ENCODE results near the gene PRSS22. TPM values are rescaled to one million over a fixed set of nuclear protein-coding genes. Genes with fewer than 3 reads are reported as not detected.

PRSS22 gene
- polyA plus RNA-seq, 1 donor = 0.63 TPM

DNA sequence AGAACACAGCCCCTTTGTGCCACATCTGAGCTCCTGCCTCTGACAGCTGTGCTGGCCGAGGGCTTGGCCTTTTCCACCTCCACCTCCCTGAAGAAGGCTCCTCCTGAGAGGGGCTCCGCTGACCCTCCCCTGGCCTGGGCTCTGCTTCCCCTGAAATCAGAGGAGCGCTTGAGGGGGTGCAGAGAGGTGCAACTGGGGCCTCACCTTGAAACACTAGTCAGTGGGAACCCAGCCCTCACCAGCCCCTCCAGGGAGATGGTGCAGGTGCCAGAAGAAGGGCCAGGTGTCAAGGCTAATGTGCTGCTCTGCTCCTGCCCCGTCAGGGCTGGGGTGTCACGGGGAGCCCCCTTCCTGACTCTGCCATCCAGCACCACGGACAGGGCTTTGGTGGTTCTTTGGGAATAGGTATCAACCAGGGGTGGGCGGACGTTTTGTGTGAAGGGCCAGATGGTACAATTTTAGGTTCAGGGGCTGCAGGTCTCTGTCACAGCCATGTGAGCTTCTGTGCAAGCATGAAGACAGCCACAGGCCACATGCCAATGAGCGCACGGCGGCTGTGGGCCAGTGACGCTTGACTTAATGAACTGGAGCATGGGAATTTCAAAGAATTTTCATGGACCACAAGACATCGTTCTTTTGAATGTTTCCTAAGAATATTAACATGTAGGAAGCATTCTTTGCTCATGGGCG lies 30.0 kb downstream of the PRSS22 start:
- H3K36me3 ChIP-seq (ENCODE audit: control insufficient read depth, insufficient read depth, low read length) = no peaks in the 10 kb centered on the region
- no peak for DNase-seq
- WGBS (ENCODE audit: insufficient coverage, low lambda C conversion rate) = no CpG with 5 or more reads among the region's 14 CpGs
- peaks cover 10% of the 10 kb centered on the region for H3K9me3 ChIP-seq (ENCODE audit: control insufficient read depth, low read depth, low read length)
- peaks cover 14% of the 10 kb centered on the region for H3K4me1 ChIP-seq (ENCODE audit: control insufficient read depth, insufficient read depth, low read length)
- no peak overlapping the region for H3K27ac ChIP-seq (ENCODE audit: low read length)
- H3K4me3 ChIP-seq (ENCODE audit: low read length) = no peak overlapping the region
- no peaks in the 10 kb centered on the region for H3K27me3 ChIP-seq (ENCODE audit: control insufficient read depth, insufficient read depth, low read length)

GRCh38 chr16:2827374-2827791 lies 30.6 kb downstream of the PRSS22 start:
- Histone ChIP-seq H3K36me3 (ENCODE audit: control insufficient read depth, insufficient read depth, low read length) (no peaks in the 10 kb centered on the region), H3K27ac (ENCODE audit: low read length) (no peak overlapping the region), H3K4me3 (ENCODE audit: low read length) (no peak overlapping the region), H3K4me1 (ENCODE audit: control insufficient read depth, insufficient read depth, low read length) (peaks cover 14% of the 10 kb centered on the region), H3K27me3 (ENCODE audit: control insufficient read depth, insufficient read depth, low read length) (no peaks in the 10 kb centered on the region), H3K9me3 (ENCODE audit: control insufficient read depth, low read depth, low read length) (peaks cover 9% of the 10 kb centered on the region)
- DNase-seq = no peak
- no CpG with 5 or more reads among the region's 15 CpGs for WGBS (ENCODE audit: insufficient coverage, low lambda C conversion rate)

DNA sequence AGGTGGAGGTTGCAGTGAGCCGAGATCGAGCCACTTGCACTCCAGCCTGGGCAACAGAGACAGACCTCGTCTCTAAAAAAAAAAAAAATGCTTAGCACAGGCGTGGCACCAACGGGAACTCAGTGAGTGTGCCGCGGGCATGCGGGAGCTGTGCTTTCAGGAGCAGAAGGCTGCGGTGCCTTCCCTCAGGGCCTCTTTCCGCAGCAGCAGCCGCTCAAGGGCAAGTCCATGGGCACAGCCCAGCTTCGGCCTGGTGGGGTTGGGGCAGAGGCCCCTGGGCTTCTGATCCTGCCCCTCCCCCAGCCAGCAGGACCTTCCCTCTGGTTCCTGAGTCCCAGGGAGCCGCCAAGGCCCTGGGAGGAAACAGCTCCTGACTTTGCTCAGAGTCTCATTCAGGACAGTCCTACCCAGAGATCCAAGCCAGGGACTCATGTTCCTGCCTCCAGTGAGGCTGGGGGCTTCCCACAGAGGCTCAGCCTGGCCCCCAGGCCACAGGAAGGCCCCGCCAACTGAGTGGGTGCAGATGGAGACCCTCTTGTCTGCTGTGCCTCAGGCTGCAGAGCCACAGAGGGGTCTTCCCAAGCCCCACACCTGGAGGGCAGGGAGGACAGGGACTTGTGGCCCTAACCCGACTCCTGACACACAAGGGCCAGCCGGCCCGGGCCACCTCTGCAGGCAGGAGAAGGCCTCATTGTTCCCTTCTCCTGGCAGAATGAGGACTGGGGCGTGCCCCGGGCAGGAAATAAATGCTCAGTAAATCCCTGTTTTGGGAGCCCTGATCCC lies 31.2 kb downstream of the PRSS22 start:
- Histone ChIP-seq H3K4me1 (ENCODE audit: control insufficient read depth, insufficient read depth, low read length) (peaks cover 14% of the 10 kb centered on the region), H3K9me3 (ENCODE audit: control insufficient read depth, low read depth, low read length) (peaks cover 8% of the 10 kb centered on the region), H3K4me3 (ENCODE audit: low read length) (no peak overlapping the region), H3K27me3 (ENCODE audit: control insufficient read depth, insufficient read depth, low read length) (no peaks in the 10 kb centered on the region), H3K36me3 (ENCODE audit: control insufficient read depth, insufficient read depth, low read length) (no peaks in the 10 kb centered on the region), H3K27ac (ENCODE audit: low read length) (no peak overlapping the region)
- no peak for DNase-seq
- WGBS (ENCODE audit: insufficient coverage, low lambda C conversion rate) = no CpG with 5 or more reads among the region's 19 CpGs

DNA sequence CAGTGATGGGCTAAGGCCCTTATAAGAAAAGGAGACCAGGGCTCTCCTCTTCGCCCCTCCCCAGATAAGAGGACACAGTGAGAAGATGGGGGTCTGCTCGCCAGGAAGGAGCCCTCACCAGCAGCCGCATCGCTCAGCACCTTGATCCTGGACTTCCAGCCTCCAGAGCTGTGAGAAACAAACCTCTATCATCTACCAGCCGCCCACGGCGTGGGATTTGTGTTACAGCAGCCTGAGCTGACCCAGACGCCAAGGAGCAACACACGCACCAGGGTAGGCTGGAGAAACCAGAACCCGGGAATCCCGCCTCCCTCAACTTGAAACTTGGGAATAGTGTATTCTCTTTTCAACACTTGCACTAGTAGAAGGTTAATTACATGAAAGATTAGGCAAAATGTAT lies 32.1 kb downstream of the PRSS22 start:
- H3K27ac ChIP-seq (ENCODE audit: low read length) = no peak overlapping the region
- peaks cover 14% of the 10 kb centered on the region for H3K4me1 ChIP-seq (ENCODE audit: control insufficient read depth, insufficient read depth, low read length)
- no peaks in the 10 kb centered on the region for H3K27me3 ChIP-seq (ENCODE audit: control insufficient read depth, insufficient read depth, low read length)
- no CpG with 5 or more reads among the region's 11 CpGs for WGBS (ENCODE audit: insufficient coverage, low lambda C conversion rate)
- no peak overlapping the region for H3K4me3 ChIP-seq (ENCODE audit: low read length)
- DNase-seq = no peak
- H3K36me3 ChIP-seq (ENCODE audit: control insufficient read depth, insufficient read depth, low read length) = no peaks in the 10 kb centered on the region
- H3K9me3 ChIP-seq (ENCODE audit: control insufficient read depth, low read depth, low read length) = peaks cover 4% of the 10 kb centered on the region

- WGBS (ENCODE audit: insufficient coverage, low lambda C conversion rate) = 83% methylated on average over 1 of the region's 26 CpGs
- no peaks in the 10 kb centered on the region for H3K36me3 ChIP-seq (ENCODE audit: control insufficient read depth, insufficient read depth, low read length)
- no peak overlapping the region for H3K4me3 ChIP-seq (ENCODE audit: low read length)
- DNase-seq = no peak
- peaks cover 2% of the 10 kb centered on the region for H3K9me3 ChIP-seq (ENCODE audit: control insufficient read depth, low read depth, low read length)
- H3K27ac ChIP-seq (ENCODE audit: low read length) = no peak overlapping the region
- peaks cover 10% of the 10 kb centered on the region for H3K4me1 ChIP-seq (ENCODE audit: control insufficient read depth, insufficient read depth, low read length)
- H3K27me3 ChIP-seq (ENCODE audit: control insufficient read depth, insufficient read depth, low read length) = no peaks in the 10 kb centered on the region
These were observed 32.8 kb downstream of the PRSS22 start for GRCh38 chr16:2825049-2825742.

DNA sequence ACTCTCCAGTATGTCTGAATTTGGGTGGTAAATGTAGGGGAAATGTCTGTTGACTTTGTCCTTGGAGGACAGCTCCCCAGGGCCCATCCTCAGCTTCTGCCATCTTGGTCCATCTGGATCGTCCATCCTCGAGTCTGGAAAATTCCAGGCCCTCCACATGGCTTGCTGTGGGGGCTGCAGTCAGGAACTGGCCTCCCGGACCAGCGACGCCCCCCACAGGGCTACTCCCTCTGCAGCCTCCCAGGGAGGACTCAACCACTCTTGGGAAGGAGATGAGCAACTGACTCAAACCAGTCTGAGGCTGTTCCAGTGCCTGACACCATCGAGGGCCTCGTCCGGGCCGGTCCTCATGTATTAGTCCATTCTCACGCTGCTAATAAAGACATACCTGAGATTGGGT lies 33.3 kb downstream of the PRSS22 start:
- no peaks in the 10 kb centered on the region for H3K27me3 ChIP-seq (ENCODE audit: control insufficient read depth, insufficient read depth, low read length)
- H3K4me1 ChIP-seq (ENCODE audit: control insufficient read depth, insufficient read depth, low read length) = peaks cover 5% of the 10 kb centered on the region
- H3K4me3 ChIP-seq (ENCODE audit: low read length) = no peak overlapping the region
- no peaks in the 10 kb centered on the region for H3K36me3 ChIP-seq (ENCODE audit: control insufficient read depth, insufficient read depth, low read length)
- WGBS (ENCODE audit: insufficient coverage, low lambda C conversion rate) = no CpG with 5 or more reads among the region's 10 CpGs
- H3K27ac ChIP-seq (ENCODE audit: low read length) = no peak overlapping the region
- no peaks in the 10 kb centered on the region for H3K9me3 ChIP-seq (ENCODE audit: control insufficient read depth, low read depth, low read length)
- DNase-seq = no peak

DNA sequence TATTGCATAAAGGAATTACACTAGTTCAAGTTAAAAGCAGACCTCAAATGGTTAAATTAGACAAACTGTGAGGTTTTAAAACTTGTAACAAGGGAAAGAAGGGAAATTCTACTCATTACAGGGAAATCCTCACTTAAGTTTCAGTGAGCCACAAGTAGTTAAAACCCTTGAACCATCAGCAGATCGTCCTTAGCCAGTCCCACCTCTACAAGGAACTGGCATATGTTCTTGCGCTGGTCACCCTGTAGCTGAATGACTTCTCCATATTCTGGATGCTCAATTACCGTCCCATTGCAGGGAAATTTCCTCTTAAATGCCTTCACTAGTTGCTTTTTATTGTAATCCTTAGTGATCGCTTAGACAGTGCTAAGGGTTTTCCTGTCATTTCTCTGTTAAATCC lies 35.5 kb downstream of the PRSS22 start:
- H3K27me3 ChIP-seq (ENCODE audit: control insufficient read depth, insufficient read depth, low read length) = no peaks in the 10 kb centered on the region
- H3K4me1 ChIP-seq (ENCODE audit: control insufficient read depth, insufficient read depth, low read length) = no peaks in the 10 kb centered on the region
- H3K4me3 ChIP-seq (ENCODE audit: low read length) = no peak overlapping the region
- no peak overlapping the region for H3K27ac ChIP-seq (ENCODE audit: low read length)
- H3K36me3 ChIP-seq (ENCODE audit: control insufficient read depth, insufficient read depth, low read length) = no peaks in the 10 kb centered on the region
- DNase-seq = no peak
- WGBS (ENCODE audit: insufficient coverage, low lambda C conversion rate) = no CpG with 5 or more reads among the region's 4 CpGs
- no peaks in the 10 kb centered on the region for H3K9me3 ChIP-seq (ENCODE audit: control insufficient read depth, low read depth, low read length)

- H3K4me3 ChIP-seq (ENCODE audit: low read length) = no peak overlapping the region
- no peaks in the 10 kb centered on the region for H3K27me3 ChIP-seq (ENCODE audit: control insufficient read depth, insufficient read depth, low read length)
- no peaks in the 10 kb centered on the region for H3K4me1 ChIP-seq (ENCODE audit: control insufficient read depth, insufficient read depth, low read length)
- H3K9me3 ChIP-seq (ENCODE audit: control insufficient read depth, low read depth, low read length) = no peaks in the 10 kb centered on the region
- H3K27ac ChIP-seq (ENCODE audit: low read length) = no peak overlapping the region
- H3K36me3 ChIP-seq (ENCODE audit: control insufficient read depth, insufficient read depth, low read length) = no peaks in the 10 kb centered on the region
- WGBS (ENCODE audit: insufficient coverage, low lambda C conversion rate) = 80% methylated on average over 1 of the region's 8 CpGs
- no peak for DNase-seq
These were observed 35.8 kb downstream of the PRSS22 start for GRCh38 chr16:2822158-2822495.

DNA sequence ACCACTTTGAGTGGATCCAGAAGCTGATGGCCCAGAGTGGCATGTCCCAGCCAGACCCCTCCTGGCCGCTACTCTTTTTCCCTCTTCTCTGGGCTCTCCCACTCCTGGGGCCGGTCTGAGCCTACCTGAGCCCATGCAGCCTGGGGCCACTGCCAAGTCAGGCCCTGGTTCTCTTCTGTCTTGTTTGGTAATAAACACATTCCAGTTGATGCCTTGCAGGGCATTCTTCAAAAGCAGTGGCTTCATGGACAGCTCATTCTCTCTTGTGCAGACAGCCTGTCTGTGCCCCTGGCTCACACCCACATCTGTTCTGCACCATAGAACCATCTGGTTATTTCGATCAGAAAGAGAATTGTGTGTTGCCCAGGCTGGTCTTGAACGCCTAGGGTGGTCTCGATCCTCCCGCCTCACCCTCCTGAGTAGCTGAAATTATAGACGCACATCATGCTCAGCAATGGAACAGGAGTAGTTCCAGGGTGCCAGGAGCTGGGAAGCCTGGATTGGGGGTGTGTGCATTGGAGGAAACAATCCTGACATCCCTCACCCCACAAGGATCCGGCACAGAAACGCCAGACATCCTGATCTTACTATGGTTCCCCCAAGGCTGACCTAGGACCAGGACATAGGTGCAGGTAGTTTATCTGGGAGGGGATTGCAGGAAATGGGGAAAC lies 36.3 kb downstream of the PRSS22 start:
- H3K36me3 ChIP-seq (ENCODE audit: control insufficient read depth, insufficient read depth, low read length) = no peaks in the 10 kb centered on the region
- H3K9me3 ChIP-seq (ENCODE audit: control insufficient read depth, low read depth, low read length) = no peaks in the 10 kb centered on the region
- H3K27ac ChIP-seq (ENCODE audit: low read length) = no peak overlapping the region
- H3K27me3 ChIP-seq (ENCODE audit: control insufficient read depth, insufficient read depth, low read length) = no peaks in the 10 kb centered on the region
- WGBS (ENCODE audit: insufficient coverage, low lambda C conversion rate) = no CpG with 5 or more reads among the region's 9 CpGs
- no peak for DNase-seq
- no peak overlapping the region for H3K4me3 ChIP-seq (ENCODE audit: low read length)
- no peaks in the 10 kb centered on the region for H3K4me1 ChIP-seq (ENCODE audit: control insufficient read depth, insufficient read depth, low read length)

DNA sequence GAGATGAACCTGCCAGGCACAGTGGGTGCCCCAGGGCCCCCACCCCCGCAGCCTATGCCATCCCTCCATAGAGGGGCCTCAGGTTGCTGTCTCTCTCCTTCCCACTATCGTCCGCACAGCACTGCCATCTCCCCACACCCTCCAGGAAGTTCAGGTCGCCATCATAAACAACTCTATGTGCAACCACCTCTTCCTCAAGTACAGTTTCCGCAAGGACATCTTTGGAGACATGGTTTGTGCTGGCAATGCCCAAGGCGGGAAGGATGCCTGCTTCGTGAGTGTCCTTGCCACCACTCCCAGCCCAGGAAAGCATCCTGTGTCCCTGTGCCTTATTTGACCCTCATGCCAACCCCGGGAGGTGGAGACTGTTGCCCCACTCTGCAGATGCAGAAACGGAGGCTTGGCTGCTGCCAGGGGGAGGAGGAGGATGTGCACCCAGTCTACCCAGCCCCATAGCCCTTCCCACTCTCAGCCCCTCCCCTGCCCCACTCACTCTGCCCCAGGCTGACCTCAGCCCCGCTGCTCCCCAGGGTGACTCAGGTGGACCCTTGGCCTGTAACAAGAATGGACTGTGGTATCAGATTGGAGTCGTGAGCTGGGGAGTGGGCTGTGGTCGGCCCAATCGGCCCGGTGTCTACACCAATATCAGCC lies 37.0 kb downstream of the PRSS22 start:
- Histone ChIP-seq H3K36me3 (ENCODE audit: control insufficient read depth, insufficient read depth, low read length) (no peaks in the 10 kb centered on the region), H3K27me3 (ENCODE audit: control insufficient read depth, insufficient read depth, low read length) (no peaks in the 10 kb centered on the region), H3K4me3 (ENCODE audit: low read length) (no peak overlapping the region), H3K4me1 (ENCODE audit: control insufficient read depth, insufficient read depth, low read length) (no peaks in the 10 kb centered on the region), H3K9me3 (ENCODE audit: control insufficient read depth, low read depth, low read length) (no peaks in the 10 kb centered on the region), H3K27ac (ENCODE audit: low read length) (no peak overlapping the region)
- WGBS (ENCODE audit: insufficient coverage, low lambda C conversion rate) = no CpG with 5 or more reads among the region's 14 CpGs
- no peak for DNase-seq
